Hepatic stellate cell (primary cell): ENCODE results near the gene CFAP74.
"Not testable (repeated sequence)": the region's sequence is repeated elsewhere in the genome, so short reads cannot be mapped to it uniquely, and the experiment has no call there.

Source experiments
- DNase-seq: peaks from one replicate; pipeline ENCODE4 v3.0.0; 2011; ENCODE audit warnings: low spot score

CFAP74 gene

DNA sequence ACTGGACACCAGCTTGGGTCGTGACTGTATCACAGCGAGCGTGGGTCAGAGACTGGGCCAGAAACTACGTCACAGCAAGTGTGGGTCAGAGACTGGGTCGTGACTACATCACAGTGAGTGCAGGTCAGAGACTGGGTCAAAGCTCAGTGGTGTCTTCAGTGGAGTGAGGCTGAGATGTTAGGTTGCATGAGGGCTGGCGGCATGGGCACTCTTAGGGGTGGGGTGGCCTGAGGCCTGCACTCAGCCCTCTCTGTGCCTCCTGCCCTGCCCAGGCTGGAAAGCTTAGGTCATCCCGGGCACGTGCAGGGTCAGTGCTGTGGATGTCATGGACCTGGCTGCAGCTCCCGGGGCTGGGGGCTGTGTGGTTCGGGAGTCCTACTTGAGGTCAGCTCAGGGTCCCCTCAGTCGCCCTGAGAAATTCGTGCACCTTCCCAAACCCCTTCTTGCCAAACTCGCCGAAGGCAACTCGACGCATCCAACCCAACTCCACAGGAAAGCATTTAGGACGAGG is 19.0 kb downstream of the CFAP74 start:
- DNase-seq: no peak

DNA sequence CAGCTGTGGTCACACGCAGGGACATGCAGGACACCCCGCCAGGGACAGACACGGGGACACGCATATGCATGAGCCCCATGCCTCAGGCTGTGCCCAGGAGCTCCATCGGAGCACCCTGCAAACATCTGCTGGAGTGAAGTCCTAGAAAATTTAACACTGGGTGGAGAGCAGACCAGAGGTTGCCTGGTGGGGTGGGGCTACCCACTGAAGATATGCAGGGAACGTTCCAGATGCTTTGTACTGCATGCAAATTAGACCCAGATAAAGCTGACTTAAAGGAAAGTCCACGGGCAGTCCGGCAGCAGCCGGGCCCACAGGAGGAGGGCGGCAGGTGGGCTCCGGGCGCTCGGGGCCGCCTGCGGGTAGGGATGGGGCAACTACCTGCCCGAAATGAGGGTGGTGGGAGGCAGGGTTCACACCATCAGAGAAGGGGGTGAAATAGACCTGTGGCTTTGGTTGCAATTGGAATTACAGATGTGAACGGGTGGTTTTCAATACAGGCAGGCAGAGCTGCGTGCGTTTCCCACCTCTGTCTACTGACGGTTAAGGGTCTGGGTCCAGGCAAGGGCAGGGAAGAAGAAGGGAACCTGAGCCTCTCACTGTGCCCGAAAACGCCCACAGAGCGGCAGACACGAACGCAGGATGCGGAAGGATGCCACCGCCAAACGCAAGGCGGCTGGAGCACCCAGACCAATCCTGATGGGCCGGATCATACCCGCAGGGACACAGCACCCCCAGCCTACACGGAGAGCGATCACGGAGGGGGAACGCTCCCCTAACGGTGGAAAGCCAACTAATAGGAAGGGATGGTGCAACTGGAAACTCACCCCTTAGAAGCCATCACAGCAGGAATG is 21.0 kb downstream of the CFAP74 start:
- DNase-seq: no peak

DNA sequence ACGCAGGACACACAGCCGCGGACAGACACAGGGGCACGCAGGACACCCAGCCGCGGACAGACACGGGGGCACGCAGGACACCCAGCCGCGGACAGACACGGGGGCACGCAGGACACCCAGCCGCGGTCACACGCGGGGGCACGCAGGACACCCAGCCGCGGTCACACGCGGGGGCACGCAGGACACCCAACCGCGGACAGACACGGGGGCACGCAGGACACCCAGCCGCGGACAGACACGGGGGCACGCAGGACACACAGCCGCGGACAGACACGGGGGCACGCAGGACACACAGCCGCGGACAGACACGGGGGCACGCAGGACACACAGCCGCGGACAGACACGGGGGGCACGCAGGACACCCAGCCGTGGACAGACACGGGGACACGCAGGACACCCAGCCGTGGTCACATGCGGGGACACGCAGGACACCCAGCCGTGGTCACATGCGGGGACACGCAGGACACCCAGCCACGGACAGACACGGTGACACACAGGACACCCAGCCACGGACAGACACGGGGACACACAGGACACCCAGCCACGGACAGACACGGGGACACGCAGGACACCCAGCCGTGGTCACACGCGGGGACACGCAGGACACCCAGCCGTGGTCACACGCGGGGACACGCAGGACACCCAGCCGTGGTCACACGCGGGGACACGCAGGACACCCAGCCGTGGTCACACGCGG is 21.8 kb downstream of the CFAP74 start:
- DNase-seq: not testable (repeated sequence)

- DNase-seq: no peak
These were observed 22.5 kb downstream of the CFAP74 start for GRCh38 chr1:1981142-1981500.

DNA sequence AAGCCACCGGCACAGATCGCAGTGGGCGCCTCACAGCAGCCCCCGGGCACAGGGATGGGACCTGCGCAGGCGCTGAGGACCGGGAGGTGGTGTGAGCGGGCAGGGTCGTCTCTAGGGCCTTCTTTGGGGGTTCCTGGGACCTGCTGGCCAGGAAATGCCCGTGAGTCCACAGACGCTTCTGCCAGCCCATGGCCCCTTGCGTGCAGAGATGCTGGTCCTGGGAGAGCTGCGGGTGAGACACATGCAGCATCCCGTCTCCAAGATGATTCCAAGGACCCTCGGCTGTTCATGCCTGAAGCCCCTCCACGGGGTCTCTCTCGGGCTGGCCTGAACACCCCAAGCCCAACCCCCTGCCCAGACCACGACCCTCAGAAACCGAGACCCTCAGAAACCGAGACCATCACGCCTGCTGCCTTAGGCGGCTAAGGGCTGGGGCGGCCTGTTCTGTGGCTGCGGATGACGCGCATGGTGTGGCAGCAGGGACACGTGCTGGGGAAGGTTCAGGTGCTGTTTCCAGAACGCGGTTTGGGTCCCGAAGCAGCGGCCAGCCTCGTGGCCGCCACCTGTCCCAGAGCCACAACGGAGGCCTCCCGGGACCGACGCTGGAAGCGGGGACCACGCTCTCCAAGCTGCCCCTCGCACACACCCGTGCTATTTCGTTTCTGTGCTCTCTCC is 23.0 kb downstream of the CFAP74 start:
- DNase-seq: no peak

DNA sequence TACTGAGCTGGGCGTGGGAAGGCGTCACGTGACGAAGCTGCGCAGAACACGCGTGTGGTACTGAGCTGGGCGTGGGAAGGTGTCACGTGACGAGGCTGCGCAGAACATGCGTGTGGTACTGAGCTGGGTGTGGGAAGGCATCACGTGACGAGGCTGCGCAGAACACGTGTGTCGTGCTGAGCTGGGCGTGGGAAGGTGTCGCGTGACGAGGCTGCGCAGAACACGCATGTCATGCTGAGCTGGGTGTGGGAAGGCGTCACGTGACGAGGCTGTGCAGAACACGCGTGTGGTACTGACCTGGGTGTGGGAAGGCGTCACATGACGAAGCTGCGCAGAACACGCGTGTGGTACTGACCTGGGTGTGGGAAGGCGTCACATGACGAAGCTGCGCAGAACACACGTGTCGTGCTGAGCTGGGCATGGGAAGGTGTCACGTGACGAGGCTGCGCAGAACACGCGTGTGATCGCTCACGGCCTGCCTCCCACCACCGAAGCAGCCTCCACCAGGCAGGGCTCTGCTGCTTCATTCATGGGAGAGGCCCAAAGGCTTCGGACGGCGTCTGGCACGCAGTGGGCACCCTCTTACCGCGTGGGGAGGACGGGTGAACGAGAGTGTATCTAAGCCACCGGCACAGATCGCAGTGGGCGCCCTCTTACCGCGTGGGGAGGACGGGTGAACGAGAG is 24.0 kb downstream of the CFAP74 start:
- DNase-seq: no peak

- DNase-seq: not testable (repeated sequence)
These were observed 24.7 kb downstream of the CFAP74 start for GRCh38 chr1:1978690-1979481.

GRCh38 chr1:1978108-1978507 is 25.5 kb downstream of the CFAP74 start:
- DNase-seq: no peak

GRCh38 chr1:1976031-1976430 is 27.6 kb downstream of the CFAP74 start:
- no peak for DNase-seq

DNA sequence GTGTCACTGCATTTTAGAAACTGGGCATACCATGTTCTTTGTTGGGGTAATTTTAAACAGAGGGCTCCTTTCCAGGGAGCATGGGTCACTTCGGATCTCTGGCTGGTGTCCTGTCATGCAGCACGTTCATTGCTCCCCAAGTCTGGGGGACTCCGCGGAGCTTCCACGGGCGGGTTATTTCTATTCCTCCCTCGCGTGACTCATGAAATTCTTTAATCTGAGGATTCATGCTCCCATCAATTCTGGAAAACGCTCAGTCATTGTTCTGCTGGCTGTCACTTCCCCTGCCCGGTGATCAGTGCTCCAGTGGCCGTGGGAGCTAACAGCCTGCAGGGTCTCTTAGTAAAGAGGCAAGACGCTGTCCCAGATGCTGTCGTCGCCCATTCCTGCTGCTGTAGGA is 28.1 kb downstream of the CFAP74 start:
- no peak for DNase-seq

DNA sequence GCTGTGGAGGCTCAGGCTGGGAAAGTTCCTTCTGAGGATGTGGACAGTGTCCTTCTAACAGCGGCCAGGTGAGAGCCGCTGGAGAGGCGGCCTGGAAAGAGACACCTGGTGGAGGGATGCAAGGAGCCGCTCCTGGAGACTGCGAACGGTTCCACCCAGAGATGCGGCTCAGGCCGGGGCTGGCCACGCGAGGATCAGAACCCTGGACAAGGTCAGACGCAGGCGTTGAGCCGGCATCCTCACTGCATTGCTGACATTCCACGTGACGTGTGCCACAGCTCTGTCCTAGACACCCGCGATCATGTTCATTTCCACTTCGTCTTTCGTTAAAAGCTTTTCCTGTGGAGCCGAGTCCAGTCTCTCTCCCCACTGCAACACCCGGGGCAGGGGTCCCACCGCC is 28.8 kb downstream of the CFAP74 start:
- no peak for DNase-seq

DNA sequence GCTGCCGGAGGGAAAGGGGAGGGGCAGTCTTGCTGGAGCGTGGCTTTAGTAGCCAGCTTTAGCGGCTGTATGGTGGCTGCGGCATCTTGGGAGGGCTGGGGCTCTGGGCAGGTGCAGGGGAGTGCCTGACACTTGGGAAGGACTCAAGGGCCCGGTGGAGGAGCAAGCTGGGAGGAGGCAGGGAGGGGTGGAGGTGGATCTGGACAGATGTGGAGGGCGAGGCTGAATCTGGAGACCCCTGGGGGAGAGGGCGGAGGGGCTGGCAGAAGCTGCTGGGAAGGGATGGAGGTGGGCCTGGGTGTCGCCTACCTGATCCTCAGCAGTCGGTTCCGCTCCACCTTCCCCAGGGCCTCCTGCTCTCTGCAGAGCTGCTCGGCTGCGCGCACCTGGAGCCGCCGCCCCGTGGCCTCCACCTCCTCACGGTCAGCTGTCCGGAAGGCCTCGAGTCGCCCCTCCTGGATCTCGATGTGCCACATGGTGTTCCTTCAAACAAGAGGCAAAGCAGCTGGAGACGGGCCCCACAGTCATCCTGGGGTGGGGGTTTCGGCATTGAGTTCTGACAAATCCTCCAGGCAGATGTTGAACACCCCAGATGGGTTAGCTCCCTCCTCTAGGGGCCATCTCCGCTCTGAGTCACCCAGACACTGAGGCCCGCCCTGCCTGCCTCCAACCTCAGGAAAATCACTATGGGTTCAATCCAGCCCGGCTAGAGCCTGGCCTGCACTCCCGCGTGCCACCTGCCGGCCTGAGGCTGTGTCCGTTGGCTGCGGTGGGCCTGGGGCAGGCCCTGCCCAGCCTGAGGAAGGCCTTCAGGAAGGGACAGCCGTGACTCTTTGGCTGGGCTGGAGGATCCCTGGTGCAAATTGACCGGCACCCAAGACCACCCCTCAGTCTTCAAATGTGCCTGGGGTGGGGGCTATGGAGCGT is 29.6 kb downstream of the CFAP74 start:
- no peak for DNase-seq

DNA sequence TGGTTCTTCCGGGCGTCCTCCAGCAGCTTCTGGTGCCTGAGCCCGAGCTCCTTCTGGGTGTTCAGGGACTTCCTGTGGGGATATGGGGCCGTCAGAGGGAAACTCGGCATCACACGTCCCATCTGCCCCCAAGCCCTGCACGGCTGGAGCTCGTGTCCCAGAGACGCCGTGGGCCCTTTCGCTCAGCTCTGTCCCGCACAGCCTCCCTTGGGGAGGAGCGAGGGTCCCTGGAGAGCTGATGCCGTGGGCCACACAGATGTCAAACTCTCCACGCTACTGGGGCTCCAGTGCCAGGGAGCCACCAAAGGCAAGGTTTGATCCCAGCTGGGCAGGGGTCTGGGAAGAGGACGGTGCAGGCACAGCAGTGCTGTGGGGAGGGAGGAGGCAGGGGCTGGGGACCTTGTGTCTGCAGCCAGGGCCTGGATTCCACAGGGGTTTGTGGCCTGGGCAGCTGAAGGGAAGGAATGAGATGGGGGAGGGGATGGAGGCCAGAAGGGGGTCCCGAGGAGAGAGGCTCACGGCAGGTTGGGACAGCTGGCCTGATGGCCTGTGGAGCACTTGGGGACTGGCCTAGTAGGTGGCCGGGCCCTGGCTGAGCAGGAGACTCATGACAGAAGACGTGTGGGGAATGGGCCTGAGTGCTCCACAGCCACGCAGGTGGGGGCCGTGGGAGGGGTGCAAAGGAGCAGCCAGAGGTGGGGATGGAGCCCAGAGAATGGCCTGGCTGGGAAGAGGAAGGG is 30.4 kb downstream of the CFAP74 start:
- DNase-seq: no peak

GRCh38 chr1:1971688-1972087 is 31.9 kb downstream of the CFAP74 start:
- no peak for DNase-seq

DNA sequence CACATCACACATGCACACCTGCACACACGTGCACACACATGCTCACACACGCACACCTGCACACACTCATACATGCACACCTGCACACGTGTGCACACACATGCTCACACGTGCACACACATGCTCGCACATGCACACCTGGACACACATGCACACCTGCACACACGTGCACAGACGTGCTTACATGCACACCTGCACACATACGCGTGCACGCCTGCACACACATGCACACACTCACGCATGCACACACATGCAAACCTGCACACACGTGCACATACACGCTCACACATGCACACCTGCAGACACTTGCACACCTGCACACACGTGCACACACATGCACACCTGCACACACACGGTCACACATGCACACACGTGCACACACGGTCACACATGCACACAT is 32.6 kb downstream of the CFAP74 start:
- DNase-seq: no peak

- DNase-seq: no peak
These were observed 33.5 kb downstream of the CFAP74 start for GRCh38 chr1:1969953-1970716.

GRCh38 chr1:1969505-1969900 is 34.1 kb downstream of the CFAP74 start:
- no peak for DNase-seq

GRCh38 chr1:1968767-1969504 is 34.6 kb downstream of the CFAP74 start:
- DNase-seq: no peak
